Measurements from ENCODE around the gene TMEM256. TPM values are rescaled to one million over a fixed set of nuclear protein-coding genes. Genes with fewer than 3 reads are reported as not detected.

TMEM256 gene
- total and polyA plus RNA-seq, 9 of the 15 experiments (the other 6 are each of a cell fraction or from before 2014, with no cell fraction given): 43.4 to 177 (median 68.5) TPM

DNA sequence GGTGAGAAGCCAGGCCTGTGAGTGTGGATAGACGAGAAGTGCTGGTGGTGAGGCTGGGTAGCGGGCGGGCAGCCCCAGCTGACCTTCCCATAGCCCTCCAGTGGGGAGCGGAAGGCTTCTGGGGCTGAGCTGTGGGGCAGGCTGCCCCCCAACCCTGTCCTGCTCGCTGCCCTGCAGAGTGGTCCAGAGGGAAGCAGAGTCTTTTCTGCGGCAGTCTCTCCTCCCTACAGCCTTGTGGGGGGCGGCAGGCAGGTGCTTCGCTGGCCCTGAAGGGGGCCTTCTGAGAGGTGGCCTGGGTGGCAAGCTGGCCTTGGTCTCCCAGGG lies 7.5 kb upstream of the TMEM256 start:
- Histone ChIP-seq H3K36me3 (ENCODE audit: control insufficient read depth, insufficient read depth, low read length) (0 out of 3 replicates have a peak, but pooled peaks cover 3% of the 10 kb centered on the region), H4K20me1 (replicated peaks; ENCODE audit: control insufficient read depth, insufficient read depth, low read length) (no peaks in the 10 kb centered on the region), H3K4me2 (ENCODE audit: insufficient read depth, low read length) (no peak overlapping the region), H3K9ac (ENCODE audit: insufficient read depth in 1 of 2, low read depth in 2 of 2, low read length in 2 of 2) (no peak overlapping the region; a peak in 1 of 4 replicates), H2AFZ (ENCODE audit: low read depth, low read length) (no peak overlapping the region), H3K4me3 (no peak overlapping the region), H3K4me1 (replicated peaks in 1 of 2; ENCODE audit: control insufficient read depth in 2 of 2, insufficient read depth in 2 of 2, low read length in 2 of 2) (peaks cover 0 to 16% of the 10 kb centered on the region in 2 experiments; a peak in 2 of 5 replicates), H3K27ac (ENCODE audit: extremely low read depth, low read depth, low read length) (no peak overlapping the region), H3K9me3 (replicated peaks; ENCODE audit: control insufficient read depth, insufficient read depth, low read depth, low read length) (no peaks in the 10 kb centered on the region), H3K9me1 (ENCODE audit: control insufficient read depth, insufficient read depth, low read length) (no peaks in the 10 kb centered on the region), H3K79me2 (ENCODE audit: control insufficient read depth, insufficient read depth, low read length) (no peaks in the 10 kb centered on the region), H3K27me3 (ENCODE audit: control insufficient read depth in 2 of 2, insufficient read depth in 2 of 2, low read length in 2 of 2) (no peaks in the 10 kb centered on the region)
- no peak for DNase-seq (ENCODE audit: extremely low read depth in 1 of 4, low spot score in 3 of 4)
- BruUV-seq (replicated peaks): no TSS peak
- no peak for TF ChIP-seq RFX1 (IDR thresholded peaks at IDR 0.05)
- no peak for TF ChIP-seq CEBPG (CRISPR knock-in tag; IDR thresholded peaks at IDR 0.05)
- no peak for TF ChIP-seq CEBPG (tag; conservative IDR thresholded peaks at IDR 0.05 in 1 of 2, IDR thresholded peaks at IDR 0.05 in 1 of 2)
- no peak for TF ChIP-seq BACH1 (tag; IDR thresholded peaks at IDR 0.05)
- no peak for TF ChIP-seq CBX5 (IDR thresholded peaks at IDR 0.05; ENCODE audit: borderline replicate concordance, low read depth)
- no peak for TF ChIP-seq CBFB (CRISPR knock-in tag; IDR thresholded peaks at IDR 0.05)
- no peak for TF ChIP-seq SLC30A9 (CRISPR knock-in tag; IDR thresholded peaks at IDR 0.05)
- TF ChIP-seq IRF2 (CRISPR knock-in tag; IDR thresholded peaks at IDR 0.05): no peak
- TF ChIP-seq NEUROD1 (IDR thresholded peaks at IDR 0.05; ENCODE audit: borderline replicate concordance, low read depth, low read length, partially characterized antibody): no peak
- no peak for TF ChIP-seq GABPB1 (CRISPR knock-in tag; IDR thresholded peaks at IDR 0.05)
- intact Hi-C loops (cut with micrococcal nuclease): no loop called here
- ChIA-PET CTCF (ENCODE audit: low intra/inter-chr PET ratio) (no interaction called here), POLR2A (no interaction called here)
- ATAC-seq: no peak
- 80% methylated on average over 6 of the region's 8 CpGs for WGBS (ENCODE audit: insufficient coverage, low coverage, missing lambda C conversion rate)
- in situ Hi-C loops (cut with MboI): no loop called here
- no peak for FAIRE-seq
